Measurements from ENCODE around the gene AKAP13. TPM values are rescaled to one million over a fixed set of nuclear protein-coding genes. Genes with fewer than 3 reads are reported as not detected.

AKAP13 gene
- total RNA-seq, 3 donors from 2014 or later: 198 to 331 (median 259) TPM

DNA sequence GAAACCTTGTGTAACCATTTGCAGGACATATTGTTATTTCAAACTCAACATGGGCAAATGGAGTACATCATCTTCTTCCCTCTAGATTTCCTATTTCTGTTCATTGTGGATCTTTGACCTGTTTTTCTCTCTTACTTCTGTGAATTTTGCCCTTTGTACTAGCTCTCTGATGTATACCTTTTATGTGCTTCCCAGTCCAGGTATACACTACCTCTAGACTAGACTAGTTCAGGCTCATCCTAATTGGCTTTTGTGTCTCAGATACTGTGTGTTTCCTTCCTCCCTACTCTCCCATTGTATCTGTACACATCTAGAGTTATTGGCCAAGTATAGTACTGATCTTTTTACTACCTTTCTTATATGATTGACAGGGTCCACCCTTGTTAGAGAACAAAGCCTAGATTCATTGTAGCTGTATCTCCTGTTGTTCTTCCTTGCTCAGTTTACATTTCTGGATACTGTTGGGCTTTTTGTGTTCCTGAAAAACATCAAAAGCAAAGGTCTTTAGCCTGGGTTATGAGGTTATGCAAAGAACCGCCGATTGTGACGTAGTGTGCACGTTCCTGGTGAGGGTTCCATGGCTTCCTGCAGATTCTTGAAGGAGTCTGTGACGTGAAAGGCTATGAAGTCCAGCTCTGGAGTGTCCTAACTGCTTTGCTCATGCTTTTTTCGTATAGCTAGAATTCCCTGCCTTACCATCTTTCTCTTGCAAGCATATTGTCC, 247.0 kb downstream of the AKAP13 start:
- no peak overlapping the region for H3K27ac ChIP-seq
- H3K27me3 ChIP-seq: no peaks in the 10 kb centered on the region
- no peak for TF ChIP-seq POLR2A (IDR thresholded peaks at IDR 0.05)
- no peaks in the 10 kb centered on the region for H3K36me3 ChIP-seq
- no peak for DNase-seq (ENCODE audit: low spot score in 2 of 2)
- intact Hi-C loops (cut with DNase I; ENCODE audit: low total_unique reads): no loop called here
- H3K4me1 ChIP-seq: no peaks in the 10 kb centered on the region
- H3K9me3 ChIP-seq: no peaks in the 10 kb centered on the region
- H3K4me3 ChIP-seq: no peak overlapping the region

DNA sequence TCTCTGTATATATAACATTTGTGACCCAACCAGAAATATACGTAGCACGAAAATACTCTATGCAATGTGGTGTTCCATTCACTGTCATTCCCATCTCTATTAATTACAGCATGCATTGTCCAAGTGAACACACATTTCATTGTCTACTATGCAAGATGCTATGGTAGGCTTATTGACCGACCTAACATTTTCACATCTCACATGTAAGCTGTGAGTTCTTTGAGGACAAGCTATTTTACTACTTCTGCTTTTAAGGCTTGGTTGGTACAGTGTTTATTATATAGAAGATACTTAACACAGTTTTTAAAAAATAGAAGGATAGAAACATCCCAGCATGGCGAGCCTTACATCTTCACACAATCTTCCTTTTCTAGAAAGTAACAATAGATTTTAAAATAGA, 249.9 kb downstream of the AKAP13 start:
- Histone ChIP-seq H3K4me1 (no peaks in the 10 kb centered on the region), H3K27ac (no peak overlapping the region), H3K36me3 (no peaks in the 10 kb centered on the region), H3K4me3 (no peak overlapping the region), H3K27me3 (no peaks in the 10 kb centered on the region), H3K9me3 (no peaks in the 10 kb centered on the region)
- TF ChIP-seq POLR2A (IDR thresholded peaks at IDR 0.05) (no peak), POLR2AphosphoS5 (IDR thresholded peaks at IDR 0.05) (no peak)
- TF ChIP-seq, protein P1, sequence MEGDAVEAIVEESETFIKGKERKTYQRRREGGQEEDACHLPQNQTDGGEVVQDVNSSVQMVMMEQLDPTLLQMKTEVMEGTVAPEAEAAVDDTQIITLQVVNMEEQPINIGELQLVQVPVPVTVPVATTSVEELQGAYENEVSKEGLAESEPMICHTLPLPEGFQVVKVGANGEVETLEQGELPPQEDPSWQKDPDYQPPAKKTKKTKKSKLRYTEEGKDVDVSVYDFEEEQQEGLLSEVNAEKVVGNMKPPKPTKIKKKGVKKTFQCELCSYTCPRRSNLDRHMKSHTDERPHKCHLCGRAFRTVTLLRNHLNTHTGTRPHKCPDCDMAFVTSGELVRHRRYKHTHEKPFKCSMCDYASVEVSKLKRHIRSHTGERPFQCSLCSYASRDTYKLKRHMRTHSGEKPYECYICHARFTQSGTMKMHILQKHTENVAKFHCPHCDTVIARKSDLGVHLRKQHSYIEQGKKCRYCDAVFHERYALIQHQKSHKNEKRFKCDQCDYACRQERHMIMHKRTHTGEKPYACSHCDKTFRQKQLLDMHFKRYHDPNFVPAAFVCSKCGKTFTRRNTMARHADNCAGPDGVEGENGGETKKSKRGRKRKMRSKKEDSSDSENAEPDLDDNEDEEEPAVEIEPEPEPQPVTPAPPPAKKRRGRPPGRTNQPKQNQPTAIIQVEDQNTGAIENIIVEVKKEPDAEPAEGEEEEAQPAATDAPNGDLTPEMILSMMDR (IDR thresholded peaks at IDR 0.05): no peak
- intact Hi-C loops (cut with DNase I; ENCODE audit: low total_unique reads): no loop called here
- DNase-seq (ENCODE audit: low spot score in 2 of 2): no peak

DNA sequence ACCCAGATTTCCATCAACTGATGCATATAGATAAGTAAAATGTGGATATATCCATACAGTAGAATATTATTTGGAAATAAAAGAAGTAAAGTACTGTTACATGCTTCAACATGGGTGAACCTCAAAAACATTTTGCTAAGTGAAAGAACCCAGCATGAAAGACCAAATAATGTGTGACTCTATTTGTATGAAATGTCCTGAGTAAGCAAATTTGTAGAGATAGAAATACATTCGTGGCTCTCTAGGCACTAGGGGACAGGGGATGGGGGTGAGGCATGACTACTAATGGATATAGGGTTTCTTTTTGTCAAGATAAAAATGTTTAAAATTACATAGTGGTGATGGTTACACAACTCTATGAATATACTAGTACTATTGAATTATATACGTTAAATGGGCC, 250.6 kb downstream of the AKAP13 start:
- Histone ChIP-seq H3K36me3 (no peaks in the 10 kb centered on the region), H3K4me3 (no peak overlapping the region), H3K27ac (no peak overlapping the region), H3K9me3 (no peaks in the 10 kb centered on the region), H3K4me1 (no peaks in the 10 kb centered on the region), H3K27me3 (no peaks in the 10 kb centered on the region)
- intact Hi-C loops (cut with DNase I; ENCODE audit: low total_unique reads): no loop called here
- DNase-seq (ENCODE audit: low spot score in 2 of 2): no peak
- TF ChIP-seq, protein P1 (IDR thresholded peaks at IDR 0.05): no peak
- TF ChIP-seq POLR2A (IDR thresholded peaks at IDR 0.05) (no peak), POLR2AphosphoS5 (IDR thresholded peaks at IDR 0.05) (no peak)

DNA sequence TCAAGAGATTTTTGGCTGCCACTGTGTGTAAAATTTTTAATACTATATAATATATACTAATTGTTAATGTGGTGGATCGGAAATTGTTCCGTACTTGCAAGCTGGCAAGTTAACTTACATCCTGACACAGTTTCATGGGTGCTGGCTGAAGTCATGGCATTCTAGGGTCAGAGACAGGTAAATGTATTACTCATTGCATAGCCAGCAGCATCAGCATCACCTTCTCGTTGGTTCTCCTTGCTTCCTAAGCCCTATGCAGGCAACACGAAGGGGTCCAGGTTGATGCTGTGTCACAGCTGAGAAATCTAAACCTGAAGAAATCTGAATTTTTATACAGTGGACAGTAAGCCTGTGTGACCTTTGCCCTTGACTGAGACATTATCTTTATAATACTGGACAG, 251.6 kb downstream of the AKAP13 start:
- no peaks in the 10 kb centered on the region for H3K4me1 ChIP-seq
- no peak overlapping the region for H3K27ac ChIP-seq
- no peak for DNase-seq (ENCODE audit: low spot score in 2 of 2)
- TF ChIP-seq POLR2AphosphoS5 (IDR thresholded peaks at IDR 0.05) (no peak), POLR2A (IDR thresholded peaks at IDR 0.05) (no peak)
- TF ChIP-seq, protein P1 (IDR thresholded peaks at IDR 0.05): no peak
- no peaks in the 10 kb centered on the region for H3K9me3 ChIP-seq
- no peaks in the 10 kb centered on the region for H3K27me3 ChIP-seq
- H3K36me3 ChIP-seq: no peaks in the 10 kb centered on the region
- no peak overlapping the region for H3K4me3 ChIP-seq
- intact Hi-C loops (cut with DNase I; ENCODE audit: low total_unique reads): no loop called here

DNA sequence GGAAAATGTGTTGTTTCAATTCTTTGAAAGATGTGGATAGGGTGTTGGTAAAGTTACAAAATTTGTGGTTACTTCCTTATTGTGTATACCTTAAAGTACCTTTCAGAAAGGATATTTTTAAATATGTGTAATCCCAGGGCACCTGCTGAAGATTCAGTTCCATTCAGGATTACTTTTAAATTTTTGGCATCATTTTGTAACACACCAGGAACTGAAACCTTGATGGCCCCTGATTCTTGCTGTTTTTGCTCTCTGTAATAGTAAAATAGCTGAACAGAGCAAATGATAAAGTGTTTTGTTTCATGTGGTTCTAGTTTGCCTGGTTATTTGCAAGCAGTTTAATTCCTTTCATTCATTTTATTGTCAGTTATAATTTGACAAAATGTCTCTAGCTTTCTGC, 253.5 kb downstream of the AKAP13 start:
- H3K4me1 ChIP-seq: no peaks in the 10 kb centered on the region

More for the DNA sequence above, 253.5 kb downstream of the AKAP13 start:
- H3K9me3 ChIP-seq: no peaks in the 10 kb centered on the region
- no peak overlapping the region for H3K4me3 ChIP-seq
- no peaks in the 10 kb centered on the region for H3K27me3 ChIP-seq
- TF ChIP-seq, protein P1 (IDR thresholded peaks at IDR 0.05): no peak
- TF ChIP-seq POLR2A (IDR thresholded peaks at IDR 0.05): no peak
- TF ChIP-seq POLR2AphosphoS5 (IDR thresholded peaks at IDR 0.05): no peak
- DNase-seq (ENCODE audit: low spot score in 2 of 2): no peak
- intact Hi-C loops (cut with DNase I; ENCODE audit: low total_unique reads): no loop called here
- no peaks in the 10 kb centered on the region for H3K36me3 ChIP-seq
- H3K27ac ChIP-seq: no peak overlapping the region

Measured in breast epithelium (tissue), 4 donors.